NOMO-1 treated with DMSO at 0.1 percent for 48 hours (cell line): Measurements from ENCODE around the gene PTPN6.

Experiments used
- DNase-seq: peaks from one replicate; lab custom pipeline; 2025; ENCODE audit not compliant: unreplicated experiment; lab: John Stamatoyannopoulos, UW

PTPN6 gene

DNA sequence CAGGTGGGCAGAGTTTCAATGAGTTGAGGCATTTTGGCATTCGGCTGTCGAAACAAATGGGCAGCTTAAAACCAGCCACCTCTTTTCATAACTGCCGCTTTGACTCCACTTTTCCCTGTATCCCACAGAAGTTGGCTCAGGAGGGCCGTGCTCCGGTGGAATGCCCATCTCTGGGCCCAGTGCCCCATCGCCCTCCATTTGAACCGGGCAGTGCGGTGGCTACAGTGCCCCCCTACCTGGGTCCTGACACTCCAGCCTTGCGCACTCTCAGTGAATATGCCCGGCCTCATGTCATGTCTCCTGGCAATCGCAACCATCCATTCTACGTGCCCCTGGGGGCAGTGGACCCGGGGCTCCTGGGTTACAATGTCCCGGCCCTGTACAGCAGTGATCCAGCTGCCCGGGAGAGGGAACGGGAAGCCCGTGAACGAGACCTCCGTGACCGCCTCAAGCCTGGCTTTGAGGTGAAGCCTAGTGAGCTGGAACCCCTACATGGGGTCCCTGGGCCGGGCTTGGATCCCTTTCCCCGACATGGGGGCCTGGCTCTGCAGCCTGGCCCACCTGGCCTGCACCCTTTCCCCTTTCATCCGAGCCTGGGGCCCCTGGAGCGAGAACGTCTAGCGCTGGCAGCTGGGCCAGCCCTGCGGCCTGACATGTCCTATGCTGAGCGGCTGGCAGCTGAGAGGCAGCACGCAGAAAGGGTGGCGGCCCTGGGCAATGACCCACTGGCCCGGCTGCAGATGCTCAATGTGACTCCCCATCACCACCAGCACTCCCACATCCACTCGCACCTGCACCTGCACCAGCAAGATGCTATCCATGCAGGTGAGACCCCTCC is 12.6 kb upstream of the PTPN6 start:
- DNase-seq: no peak

DNA sequence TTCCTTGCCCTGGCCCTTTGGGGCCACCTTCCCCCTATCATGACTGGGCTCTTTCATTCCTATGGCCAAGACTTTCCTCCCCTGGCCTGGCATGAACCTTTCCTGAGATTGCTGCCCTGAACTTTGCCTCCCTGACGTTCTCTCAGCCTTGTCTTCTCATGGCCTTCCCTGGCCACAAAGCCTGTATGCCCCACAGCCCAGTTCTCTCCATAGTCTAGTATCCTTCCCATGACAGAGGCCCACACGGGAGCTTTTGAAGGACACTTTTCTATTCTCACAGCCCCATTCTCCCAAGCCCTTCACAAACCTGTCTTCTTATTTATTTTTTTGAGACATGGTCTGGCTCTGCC is 12.0 kb upstream of the PTPN6 start:
- DNase-seq: no peak

DNA sequence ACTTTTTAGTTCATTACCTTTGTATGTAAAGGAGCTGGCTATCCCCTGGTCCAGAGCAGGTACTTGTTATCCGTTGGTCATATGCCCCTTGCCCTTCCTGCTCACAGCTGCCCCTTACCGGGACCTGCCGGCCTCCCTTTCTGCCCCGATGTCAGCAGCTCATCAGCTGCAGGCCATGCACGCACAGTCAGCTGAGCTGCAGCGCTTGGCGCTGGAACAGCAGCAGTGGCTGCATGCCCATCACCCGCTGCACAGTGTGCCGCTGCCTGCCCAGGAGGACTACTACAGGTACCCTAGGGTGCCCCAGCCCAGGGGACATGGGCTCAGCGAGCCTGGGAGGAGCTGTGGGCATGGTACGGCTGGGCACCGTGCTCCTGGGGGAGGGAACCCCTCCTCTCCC is 9.9 kb upstream of the PTPN6 start:
- no peak for DNase-seq

DNA sequence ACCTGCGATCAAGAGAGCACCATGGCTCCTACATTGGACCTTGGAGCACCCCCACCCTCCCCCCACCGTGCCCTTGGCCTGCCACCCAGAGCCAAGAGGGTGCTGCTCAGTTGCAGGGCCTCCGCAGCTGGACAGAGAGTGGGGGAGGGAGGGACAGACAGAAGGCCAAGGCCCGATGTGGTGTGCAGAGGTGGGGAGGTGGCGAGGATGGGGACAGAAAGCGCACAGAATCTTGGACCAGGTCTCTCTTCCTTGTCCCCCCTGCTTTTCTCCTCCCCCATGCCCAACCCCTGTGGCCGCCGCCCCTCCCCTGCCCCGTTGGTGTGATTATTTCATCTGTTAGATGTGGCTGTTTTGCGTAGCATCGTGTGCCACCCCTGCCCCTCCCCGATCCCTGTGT is 9.4 kb upstream of the PTPN6 start:
- no peak for DNase-seq

DNA sequence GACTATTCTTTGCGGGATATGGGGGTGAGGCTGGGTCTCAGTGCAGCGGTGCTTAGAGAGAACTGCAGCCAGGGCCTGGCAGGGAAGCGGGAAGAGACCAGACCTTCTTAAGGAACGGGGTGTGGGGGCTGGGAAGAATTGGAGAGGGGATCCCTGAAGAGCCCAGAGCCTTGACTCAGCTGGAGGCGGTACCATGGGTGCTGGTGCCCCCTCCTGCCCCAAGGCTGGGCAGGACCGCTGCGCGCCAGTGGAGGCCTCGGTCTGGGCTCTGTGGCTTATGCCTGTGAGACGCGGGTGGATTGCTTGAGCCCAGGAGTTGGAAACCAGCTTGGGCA is 8.9 kb upstream of the PTPN6 start:
- no peak for DNase-seq

DNA sequence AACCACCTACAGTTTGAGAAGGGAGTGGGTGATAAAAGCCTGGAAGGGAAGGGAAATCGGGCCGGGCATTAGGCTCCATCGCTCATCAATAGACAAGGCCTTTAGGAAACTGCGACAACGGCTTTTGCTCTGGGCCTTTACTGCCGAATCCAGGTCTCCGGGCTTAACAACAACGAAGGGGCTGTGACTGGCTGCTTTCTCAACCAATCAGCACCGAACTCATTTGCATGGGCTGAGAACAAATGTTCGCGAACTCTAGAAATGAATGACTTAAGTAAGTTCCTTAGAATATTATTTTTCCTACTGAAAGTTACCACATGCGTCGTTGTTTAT is 7.8 kb upstream of the PTPN6 start:
- peak; percentile 88 for DNase-seq

DNA sequence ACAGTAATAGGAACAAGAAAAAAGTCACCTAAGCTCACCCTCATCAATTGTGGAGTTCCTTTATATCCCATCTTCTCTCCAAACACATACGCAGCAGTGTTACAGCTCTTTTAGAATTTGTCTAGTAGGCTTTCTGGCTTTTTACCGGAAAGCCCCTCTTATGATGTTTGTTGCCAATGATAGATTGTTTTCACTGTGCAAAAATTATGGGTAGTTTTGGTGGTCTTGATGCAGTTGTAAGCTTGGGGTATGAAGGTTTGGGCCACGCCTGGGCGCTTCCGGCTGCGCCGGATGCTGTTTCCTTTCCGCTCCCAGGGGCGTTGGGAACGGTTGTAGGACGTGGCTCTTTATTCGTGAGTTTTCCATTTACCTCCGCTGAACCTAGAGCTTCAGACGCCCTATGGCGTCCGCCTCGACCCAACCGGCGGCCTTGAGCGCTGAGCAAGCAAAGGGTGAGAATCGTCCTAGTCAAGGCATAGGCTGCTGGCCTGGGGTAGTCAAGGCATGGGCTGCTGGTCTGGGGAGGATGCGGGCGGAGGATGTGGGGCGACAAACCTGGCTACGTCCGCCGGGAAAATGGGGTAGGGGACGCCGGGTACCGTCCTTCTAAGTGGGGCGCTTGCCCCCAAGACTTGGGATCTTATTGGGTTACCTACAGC is 7.3 kb upstream of the PTPN6 start, which contains the start of the genes C12orf57 and RNU7-1:
C12orf57 (plus strand) TSS at position 301 of the 659 bp plus-strand sequence; CDS start at position 401, 100 bp downstream.
RNU7-1 (plus strand) TSS at position 95 of the 659 bp plus-strand sequence.
- peak; percentile 92 for DNase-seq

DNA sequence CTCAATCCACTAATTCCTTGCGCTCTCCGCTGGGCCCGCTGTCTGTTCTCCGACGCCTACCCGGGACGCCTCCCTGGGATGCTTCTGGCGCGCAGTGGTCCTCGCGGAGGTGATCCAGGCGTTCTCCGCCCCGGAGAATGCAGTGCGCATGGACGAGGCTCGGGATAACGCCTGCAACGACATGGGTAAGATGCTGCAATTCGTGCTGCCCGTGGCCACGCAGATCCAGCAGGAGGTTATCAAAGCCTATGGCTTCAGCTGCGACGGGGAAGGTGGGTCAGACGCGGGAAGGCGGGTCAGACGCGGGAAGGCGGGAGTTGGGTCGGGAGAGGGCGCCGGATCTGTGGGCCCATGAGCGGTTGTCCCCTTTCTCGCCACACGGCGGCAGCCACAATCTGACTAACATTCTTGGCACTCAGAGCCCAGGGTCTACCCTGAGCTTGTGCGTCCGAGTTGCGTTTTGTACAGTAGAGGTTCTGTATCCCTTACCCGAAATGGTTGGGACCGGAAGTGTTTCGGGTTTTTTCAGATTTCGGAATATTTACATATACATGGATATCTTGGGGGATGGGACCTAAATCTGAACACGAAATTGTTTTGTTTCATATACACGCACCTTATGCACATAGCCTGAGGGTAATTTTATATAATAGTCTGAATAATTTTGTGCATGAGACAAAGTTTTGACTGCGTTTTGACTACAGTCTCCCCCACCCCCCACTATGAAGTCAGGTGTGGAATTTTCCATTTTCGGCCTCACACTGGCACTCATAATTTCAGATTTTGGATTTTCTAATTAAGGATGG is 6.6 kb upstream of the PTPN6 start:
- peak; percentile 89 for DNase-seq

DNA sequence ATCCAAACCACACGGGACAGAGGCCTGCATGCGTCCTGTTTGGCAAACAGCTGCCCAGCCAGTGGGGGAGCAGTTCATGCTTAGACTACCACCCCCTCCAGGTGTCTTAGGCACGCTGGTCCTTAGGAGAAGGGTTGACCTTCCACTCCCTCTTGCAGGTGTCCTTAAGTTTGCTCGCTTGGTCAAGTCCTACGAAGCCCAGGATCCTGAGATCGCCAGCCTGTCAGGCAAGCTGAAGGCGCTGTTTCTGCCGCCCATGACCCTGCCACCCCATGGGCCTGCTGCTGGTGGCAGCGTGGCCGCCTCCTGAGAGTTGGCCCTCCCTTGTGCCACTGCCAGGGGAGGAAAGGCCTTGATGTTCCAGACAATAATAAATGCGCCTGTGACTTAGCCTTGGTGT is 5.5 kb upstream of the PTPN6 start:
- no peak for DNase-seq

DNA sequence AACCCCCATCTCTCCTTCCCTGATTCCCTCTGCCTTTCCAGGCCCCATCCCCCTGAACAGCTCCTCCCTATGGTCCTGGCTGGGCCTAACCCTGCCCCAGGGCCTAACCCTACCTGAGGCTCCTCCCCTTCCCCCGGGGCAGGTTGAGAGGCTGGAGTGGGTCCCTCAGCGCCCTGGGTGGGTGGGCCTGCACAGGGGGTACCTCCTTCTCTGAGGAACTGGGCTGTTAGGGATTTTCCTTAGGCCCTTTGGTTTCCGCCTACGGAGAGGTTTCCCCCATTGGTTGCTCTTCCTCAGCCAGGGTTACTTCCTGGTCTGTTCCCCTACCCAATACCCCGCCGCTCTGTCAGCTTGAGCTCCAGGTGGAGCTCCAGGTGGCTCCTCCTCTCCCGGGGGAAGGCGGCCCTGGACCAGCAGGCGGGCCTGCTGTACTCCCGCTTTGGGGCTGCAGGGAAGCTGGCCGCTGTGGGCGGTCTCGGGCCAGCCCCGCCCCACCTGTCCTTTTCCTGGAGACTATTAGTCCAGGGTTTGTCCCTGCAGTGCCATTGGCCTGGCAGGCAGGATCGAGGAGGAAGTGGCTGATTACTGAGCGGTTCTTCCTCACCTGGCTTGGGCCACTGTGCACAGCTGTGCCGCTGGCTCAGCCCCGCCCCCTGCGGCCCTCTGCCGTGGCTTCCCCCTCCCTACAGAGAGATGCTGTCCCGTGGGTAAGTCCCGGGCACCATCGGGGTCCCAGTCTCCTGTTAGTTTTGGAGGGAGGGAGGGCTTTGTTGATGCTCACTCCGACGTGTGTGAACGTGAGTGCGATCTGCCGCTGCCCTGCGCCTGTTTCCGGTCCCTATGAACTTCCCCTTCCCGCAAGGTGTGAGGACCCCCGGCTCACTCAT is 4.9 kb upstream of the PTPN6 start:
- peak; percentile 39 for DNase-seq

DNA sequence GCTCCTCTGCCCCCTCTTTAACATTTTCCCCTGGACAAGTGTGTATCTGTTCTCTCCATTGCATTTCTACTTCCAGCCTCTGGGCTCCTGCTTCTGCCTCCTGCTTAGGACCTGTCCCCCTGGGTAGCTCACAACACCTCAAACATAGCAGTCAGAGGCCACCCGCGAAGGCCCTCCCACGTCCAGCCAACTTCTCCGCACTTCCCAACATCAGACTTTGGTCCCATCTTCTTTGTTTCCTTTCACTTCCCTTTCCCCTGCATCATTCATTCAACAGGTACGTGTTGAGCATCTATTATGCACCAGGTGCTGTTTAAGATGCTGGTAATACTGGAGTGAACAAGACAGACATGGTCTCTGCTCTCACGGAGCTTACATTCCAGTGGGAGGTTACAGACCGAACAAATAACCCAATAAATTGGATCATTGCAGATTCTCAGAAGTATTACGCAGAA is 4.2 kb upstream of the PTPN6 start:
- no peak for DNase-seq

DNA sequence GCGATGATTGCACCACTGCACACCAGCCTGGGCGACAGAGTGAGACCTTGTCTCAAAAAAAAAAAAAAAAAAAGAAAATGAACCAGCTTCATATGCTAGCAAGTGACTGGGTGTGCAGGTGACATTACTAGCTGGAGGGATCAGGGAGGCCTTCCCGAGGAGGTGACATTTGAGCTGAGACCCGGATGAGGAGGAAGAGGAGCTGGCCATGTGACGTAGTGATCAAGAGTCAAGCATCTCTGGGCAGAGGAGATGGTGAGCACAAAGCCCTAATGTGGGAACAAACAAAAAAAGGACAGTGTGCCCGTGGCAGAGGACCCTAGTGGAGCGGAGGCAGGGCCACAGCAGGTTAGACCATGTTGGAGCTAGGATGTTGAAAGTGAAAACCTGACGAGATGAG is 3.5 kb upstream of the PTPN6 start:
- no peak for DNase-seq

DNA sequence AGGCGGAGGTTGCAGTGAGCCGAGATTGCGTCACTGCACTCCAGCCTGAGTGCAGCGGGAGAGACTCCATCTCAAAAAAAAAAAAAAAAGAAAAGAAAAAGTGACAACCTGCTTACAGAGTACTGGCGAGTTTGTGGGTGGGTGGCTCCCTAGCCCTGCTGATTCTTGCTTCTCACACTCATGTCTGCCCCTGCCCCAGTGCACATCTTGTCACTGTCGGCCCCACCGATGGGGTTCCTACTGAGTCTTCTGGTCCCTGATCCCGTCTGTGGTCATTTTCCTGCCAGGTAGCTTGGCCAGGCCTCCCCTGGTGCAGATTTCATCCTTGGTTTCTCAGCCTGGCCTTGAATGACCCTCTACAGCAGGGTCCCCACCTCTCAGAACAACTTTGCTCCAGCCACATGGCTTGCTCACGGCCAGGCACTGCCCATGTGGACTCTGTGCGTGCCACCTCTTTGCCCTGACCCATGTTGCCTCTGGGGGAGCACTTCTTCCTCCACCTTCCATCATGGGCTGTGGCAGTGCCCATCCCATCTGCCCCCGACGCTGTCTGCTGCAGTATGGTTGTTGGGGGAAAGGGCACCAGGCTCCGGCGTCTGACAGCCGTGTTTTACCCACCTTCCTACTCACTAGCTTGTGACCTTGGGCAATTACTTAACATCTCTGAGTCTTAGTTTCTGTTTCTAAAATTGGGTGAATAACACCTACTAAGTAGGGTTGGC is 2.1 kb upstream of the PTPN6 start:
- peak; percentile 37 for DNase-seq

DNA sequence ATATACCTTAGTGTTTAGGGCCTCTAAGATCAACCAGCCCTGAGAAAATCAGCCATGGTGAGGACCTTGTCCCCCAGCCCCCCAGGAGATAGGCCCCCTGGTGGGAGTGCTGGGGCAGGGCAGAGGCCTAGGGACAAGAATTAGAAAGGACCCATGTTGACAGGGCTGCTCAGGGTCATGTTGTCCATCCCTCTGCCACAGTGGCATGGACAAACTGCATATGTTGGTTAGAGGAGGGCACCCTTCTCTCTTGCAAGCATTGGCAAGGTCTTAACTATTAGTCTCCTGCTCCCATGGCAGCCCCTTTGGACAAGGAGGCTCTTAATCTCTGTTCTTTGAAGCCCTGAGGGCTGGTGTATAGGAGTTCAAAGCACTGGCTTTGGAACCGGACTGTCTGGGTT is 755 bp upstream of the PTPN6 start:
- DNase-seq: no peak

DNA sequence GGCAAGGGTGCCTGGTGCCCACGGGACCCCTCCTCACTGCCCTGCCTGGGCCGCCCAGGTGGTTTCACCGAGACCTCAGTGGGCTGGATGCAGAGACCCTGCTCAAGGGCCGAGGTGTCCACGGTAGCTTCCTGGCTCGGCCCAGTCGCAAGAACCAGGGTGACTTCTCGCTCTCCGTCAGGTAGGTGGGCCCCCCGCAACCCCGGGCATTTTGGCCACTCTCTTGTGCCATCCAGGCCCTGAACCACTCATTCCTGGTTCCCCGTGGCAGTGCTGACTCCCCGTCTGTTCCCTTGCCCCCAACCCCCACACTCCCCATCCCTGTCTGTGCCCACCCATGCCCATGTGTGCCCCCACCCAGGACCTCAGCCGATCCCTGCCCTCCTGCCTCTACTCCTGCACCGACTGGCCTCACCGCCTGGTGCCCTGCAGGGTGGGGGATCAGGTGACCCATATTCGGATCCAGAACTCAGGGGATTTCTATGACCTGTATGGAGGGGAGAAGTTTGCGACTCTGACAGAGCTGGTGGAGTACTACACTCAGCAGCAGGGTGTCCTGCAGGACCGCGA is 480 bp downstream of the PTPN6 start:
- DNase-seq: no peak

DNA sequence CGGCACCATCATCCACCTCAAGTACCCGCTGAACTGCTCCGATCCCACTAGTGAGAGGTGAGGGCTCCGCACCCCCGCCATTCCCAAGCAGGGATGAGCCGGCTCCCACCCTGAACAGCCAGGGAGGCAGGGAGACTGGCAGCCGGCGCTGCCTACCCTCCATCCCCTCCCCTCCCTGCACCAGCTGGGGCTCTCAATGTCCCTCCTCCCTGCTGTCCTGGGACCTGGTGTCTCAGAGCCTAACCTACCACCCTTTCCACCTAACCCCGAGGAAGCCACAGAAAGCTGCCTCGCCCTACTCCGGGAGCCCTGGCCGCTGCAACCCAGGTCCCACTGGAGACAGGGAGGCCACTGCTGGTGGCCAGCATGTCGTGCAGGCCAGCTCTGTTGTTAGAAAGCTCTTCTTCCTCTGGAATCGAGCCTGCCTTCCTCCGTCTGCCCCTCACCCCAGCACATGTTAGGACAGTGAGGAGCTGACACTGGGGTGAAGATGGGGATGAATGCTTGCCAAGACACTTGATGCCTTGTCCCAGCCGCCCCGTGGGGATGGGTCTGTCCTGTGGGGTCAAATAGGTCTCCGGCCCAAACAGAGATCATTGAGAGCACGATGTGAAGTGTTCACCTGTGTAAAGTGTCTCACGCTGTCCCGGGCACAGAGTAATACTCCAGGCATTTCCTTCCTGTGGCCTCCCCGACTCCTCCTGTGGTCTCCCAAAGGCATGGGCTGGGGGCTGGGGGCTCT is 1.1 kb downstream of the PTPN6 start:
- no peak for DNase-seq

DNA sequence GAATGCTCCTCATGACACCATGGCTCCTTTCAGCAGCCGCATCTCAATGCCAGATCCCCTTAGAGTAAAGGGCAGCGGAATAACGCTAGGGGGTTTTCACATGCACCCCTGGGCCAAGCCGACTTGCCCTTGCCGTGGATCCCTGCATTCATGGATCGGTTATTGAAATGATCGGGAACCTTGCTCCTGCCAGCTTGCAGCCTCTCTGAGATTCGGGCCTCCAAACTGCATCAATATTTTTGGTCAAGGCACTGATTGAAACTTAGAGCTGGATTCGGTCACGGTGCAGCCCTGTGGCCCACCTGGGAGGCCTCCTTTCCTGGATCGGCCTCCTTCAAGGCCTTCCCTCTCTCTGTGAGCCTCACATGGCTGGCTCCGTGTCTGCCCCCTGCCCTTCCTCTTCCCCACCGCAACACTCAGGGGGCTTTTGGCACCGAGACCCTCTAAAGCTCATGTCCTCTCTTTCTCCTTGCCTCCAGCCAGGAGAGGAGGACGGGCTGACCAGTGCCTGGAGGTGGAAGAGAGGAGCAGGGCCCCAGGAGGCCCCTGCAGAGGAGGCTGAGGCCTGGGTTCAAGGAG is 1.8 kb downstream of the PTPN6 start:
- DNase-seq: no peak

DNA sequence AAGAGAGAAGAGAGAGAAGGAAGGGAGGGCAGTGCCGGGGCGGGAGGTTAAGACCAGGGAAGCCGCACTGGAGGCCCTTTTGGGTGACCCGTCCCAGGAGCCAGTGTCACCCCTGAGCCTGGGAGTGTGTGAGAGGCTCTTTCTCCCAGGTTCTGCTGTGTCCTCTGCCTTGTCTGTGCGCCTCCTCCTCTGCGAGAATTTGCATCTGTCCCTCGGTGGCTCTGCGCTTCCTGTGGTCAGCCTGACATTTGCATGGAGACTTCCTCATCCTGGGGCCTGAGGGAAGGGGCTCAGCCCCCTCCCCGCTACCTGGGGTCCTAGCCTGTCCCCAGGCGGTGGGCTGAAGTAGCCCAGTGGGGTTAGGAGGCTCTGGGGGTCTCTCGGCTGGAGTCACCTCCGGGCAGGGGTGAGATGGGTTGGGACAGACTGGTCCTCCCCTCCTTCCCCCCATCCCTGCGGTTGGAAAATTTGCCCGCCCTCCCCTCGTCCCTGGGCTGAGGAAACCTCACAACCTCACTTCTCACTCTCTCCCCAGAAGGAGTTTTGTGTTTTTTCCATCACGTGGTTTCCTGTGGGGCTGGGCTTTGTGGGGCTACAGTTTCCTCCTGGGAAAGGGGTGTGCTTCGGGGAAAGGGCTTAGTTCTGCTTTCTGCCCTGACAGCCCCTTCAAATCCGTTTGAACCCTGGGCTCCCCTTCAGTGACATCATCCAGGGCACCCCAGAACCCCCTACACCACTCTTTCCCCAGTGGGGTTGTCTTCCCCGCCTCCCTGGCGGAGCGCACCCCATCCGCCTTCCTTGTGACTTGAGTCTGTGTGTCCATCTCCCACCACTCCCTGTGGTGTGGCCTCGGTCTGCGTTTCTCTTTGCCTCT is 2.5 kb downstream of the PTPN6 start:
- DNase-seq: peak; percentile 97
